HepG2 (cell line): ENCODE data around the gene CSPG5. TPM values are rescaled to one million over a fixed set of nuclear protein-coding genes. Genes with fewer than 3 reads are reported as not detected.
A peak's percentile ranks its signal among the peaks of the same experiment; 100 is the strongest.

ENCODE experiments used
- ATF1 ChIP-seq: IDR thresholded peaks from 2 replicates; pipeline ENCODE4 v1.6.1; 2016; ENCODE audit warnings: mild to moderate bottlenecking, control low read depth
- CHD4 ChIP-seq: fragments of 200-600 bp; sonication (generic); IDR thresholded peaks from 2 replicates; pipeline ENCODE4 v1.7.0; 2017; ENCODE audit warnings: mild to moderate bottlenecking, low read length, borderline replicate concordance
- IRX3 ChIP-seq: sonication (generic); formaldehyde crosslinking; IDR thresholded peaks from 2 replicates; pipeline ENCODE4 v1.8.1; 2023; ENCODE audit warnings: mild to moderate bottlenecking, low read depth, missing genetic modification reagents, borderline replicate concordance
- KLF11 ChIP-seq: IDR thresholded peaks from 2 replicates; pipeline ENCODE4 v1.6.1; 2016; ENCODE audit warnings: missing compliant biosample characterization
- NRL ChIP-seq: sonication (generic); formaldehyde crosslinking; IDR thresholded peaks from 2 replicates; pipeline ENCODE4 v1.5.0; 2020; ENCODE audit warnings: missing genetic modification reagents, mild to moderate bottlenecking, moderate library complexity, borderline replicate concordance
- PCBP2 ChIP-seq: fragments of 200-400 bp; formaldehyde crosslinking; optimal IDR thresholded peaks from 2 replicates; pipeline ENCODE3; 2018; ENCODE audit warnings: low read length, low read depth; ENCODE audit not compliant: poor library complexity, severe bottlenecking
- PHB2 ChIP-seq: fragments of 450-650 bp; IDR thresholded peaks from 2 replicates; pipeline ENCODE4 v1.6.1; 2018; ENCODE audit not compliant: partially characterized antibody
- SMAD3 ChIP-seq: sonication (generic); formaldehyde crosslinking; IDR thresholded peaks from 2 replicates; pipeline ENCODE4 v1.4.0; 2020; ENCODE audit warnings: missing genetic modification reagents
- SOX5 ChIP-seq: IDR thresholded peaks from 2 replicates; pipeline ENCODE4 v1.6.1; 2016; ENCODE audit warnings: borderline replicate concordance
- ZFX ChIP-seq: sonication (generic); formaldehyde crosslinking; IDR thresholded peaks from 2 replicates; pipeline ENCODE4 v1.4.0; 2020; ENCODE audit warnings: mild to moderate bottlenecking, low read depth, missing genetic modification reagents, moderate library complexity
- ZNF264 ChIP-seq: sonication (generic); formaldehyde crosslinking; IDR thresholded peaks from 2 replicates; pipeline ENCODE4 v1.4.0; 2020; ENCODE audit warnings: missing genetic modification reagents
- ZNF3 ChIP-seq: IDR thresholded peaks from 2 replicates; pipeline ENCODE4 v1.7.0; 2017; ENCODE audit warnings: inconsistent platforms
- ZNF724P ChIP-seq: sonication (generic); formaldehyde crosslinking; IDR thresholded peaks from 2 replicates; pipeline ENCODE4 v1.8.0; 2022; ENCODE audit warnings: missing genetic modification reagents, borderline replicate concordance
- ZNF782 ChIP-seq: sonication (generic); formaldehyde crosslinking; IDR thresholded peaks from 2 replicates; pipeline ENCODE4 v1.4.0; 2020; ENCODE audit warnings: missing genetic modification reagents, mild to moderate bottlenecking, borderline replicate concordance
- ZNF788 ChIP-seq: sonication (generic); formaldehyde crosslinking; IDR thresholded peaks from 2 replicates; pipeline ENCODE4 v1.5.0; 2020; ENCODE audit warnings: mild to moderate bottlenecking, missing genetic modification reagents, borderline replicate concordance
- ZNF878 ChIP-seq: sonication (generic); formaldehyde crosslinking; IDR thresholded peaks from 2 replicates; pipeline ENCODE4 v1.8.1; 2023; ENCODE audit warnings: mild to moderate bottlenecking, missing genetic modification reagents, moderate library complexity
- polyA plus RNA-seq, 8 experiments: library from polyadenylated mRNA; depleted of rRNA in 3 of 8; stranded (reverse) in 7 of 8; unstranded in 1 of 8; fragments of >200 nt; fragmentation: Illumina TruSeq in 4 of 8; extraction: Trizol in 4 of 8; gene quantifications; 2 replicates each; pipeline versions ENCODE4 v1.2.1 to v1.2.3, GENCODE V29; 2011 to 2016; ENCODE audit warnings: low read depth in 4 of 8, missing spikeins in 1 of 8, mixed read lengths in 1 of 8; ENCODE audit not compliant: insufficient read depth in 1 of 8
- total RNA-seq, 5 experiments: library from RNA; depleted of rRNA; stranded (reverse); fragments of >200 nt; fragmentation: Illumina TruSeq; extraction: Trizol; gene quantifications; 2 replicates each; pipeline ENCODE4 v1.2.3, GENCODE V29; 2016; ENCODE audit warnings: low read depth in 1 of 5
- TF ChIP-seq, protein P1 (sequence below): sonication (generic); formaldehyde crosslinking; IDR thresholded peaks from 2 replicates; pipeline ENCODE4 v1.8.1; 2023; ENCODE audit warnings: mild to moderate bottlenecking, moderate library complexity, missing genetic modification reagents
- TF ChIP-seq, protein P2 (sequence below): sonication (generic); formaldehyde crosslinking; IDR thresholded peaks from 2 replicates; pipeline ENCODE4 v1.9.0; 2022; ENCODE audit warnings: low read depth, missing genetic modification reagents
- TF ChIP-seq, protein P3 (sequence below): sonication (generic); formaldehyde crosslinking; IDR thresholded peaks from 2 replicates; pipeline ENCODE4 v1.5.0; 2020; ENCODE audit warnings: mild to moderate bottlenecking, low read depth, missing genetic modification reagents, borderline replicate concordance
- TF ChIP-seq, protein P4 (sequence below): sonication (generic); formaldehyde crosslinking; IDR thresholded peaks from 2 replicates; pipeline ENCODE4 v1.5.1; 2020; ENCODE audit warnings: mild to moderate bottlenecking, missing genetic modification reagents, moderate library complexity
- TF ChIP-seq, protein P5 (sequence below): sonication (generic); formaldehyde crosslinking; conservative IDR thresholded peaks from 2 replicates; pipeline ENCODE4 v1.4.0; 2020; ENCODE audit warnings: missing genetic modification reagents

The CSPG5 gene
- total and polyA plus RNA-seq, 2 of the 13 experiments (the other 11 are each of a cell fraction or from before 2014, with no cell fraction given): 0.07 to 0.15 TPM

DNA sequence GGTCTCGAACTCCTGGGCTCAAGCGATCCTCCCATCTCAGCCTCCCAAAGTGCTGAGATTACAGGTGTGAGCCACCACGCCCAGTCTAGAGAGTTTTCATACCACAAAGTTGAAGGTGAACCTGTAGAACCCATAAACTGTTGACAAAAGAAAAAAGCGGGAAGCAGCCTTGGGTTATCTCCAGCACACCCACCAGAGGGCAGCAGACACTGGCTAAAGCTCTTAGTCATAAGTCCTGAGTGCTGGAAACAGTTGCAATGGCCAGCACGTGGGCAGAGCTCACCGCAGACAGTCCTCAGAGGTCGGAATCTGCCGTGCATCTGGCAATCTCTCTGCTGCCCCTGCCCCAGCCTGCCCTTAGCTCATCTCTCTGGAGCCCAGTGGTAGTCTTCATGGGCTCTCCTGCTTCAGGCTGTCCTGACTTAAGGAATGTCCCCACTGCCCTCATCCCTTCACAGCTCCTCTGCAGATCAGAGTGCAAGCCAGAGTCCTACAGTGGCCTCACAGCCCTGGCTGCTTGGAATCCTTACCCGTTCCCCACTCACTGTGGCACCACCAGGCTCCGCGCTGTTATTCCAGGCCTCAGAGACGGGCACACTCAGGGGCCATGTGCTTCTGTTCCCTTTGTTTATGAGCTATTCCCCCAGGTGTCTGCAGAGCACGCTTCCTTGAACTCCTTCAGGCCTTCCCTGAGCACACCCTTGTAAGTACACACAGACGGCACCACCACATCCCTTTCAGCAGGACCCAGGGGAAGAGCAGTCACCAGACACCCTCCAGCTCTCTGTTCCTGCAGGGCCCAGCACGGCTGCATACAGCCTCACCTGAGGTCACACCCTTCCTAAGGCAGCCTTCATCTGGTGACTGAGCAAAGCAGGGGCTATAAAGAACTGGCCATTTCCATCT is 56.3 kb downstream of the CSPG5 start (continued):
- TF ChIP-seq, protein P1, sequence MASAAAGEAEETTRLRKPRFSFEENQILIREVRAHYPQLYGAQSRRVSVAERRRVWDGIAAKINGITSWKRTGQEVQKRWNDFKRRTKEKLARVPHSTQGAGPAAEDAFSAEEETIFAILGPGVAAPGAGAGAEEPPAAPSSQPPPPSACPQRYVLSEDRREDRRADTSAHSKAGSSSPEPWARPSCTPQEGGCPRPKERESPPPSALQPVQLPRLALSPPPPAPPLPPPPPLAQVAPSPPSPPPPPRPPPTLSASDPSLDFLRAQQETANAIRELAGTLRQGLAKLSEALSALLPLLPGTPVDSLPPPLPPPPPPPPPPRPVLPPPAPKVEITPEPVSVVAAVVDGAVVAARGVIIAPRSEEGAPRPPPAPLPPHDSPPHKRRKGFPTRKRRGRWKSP (CRISPR knock-in tag): peak; percentile 69; the same call in 1 of the 2 replicates
- 0 out of 2 replicates have a peak, but pooled peaks have one; percentile 46 for TF ChIP-seq ZNF878
- no peak for TF ChIP-seq ZNF3
- TF ChIP-seq ATF1 (CRISPR knock-in tag): no peak
- TF ChIP-seq, protein P2, sequence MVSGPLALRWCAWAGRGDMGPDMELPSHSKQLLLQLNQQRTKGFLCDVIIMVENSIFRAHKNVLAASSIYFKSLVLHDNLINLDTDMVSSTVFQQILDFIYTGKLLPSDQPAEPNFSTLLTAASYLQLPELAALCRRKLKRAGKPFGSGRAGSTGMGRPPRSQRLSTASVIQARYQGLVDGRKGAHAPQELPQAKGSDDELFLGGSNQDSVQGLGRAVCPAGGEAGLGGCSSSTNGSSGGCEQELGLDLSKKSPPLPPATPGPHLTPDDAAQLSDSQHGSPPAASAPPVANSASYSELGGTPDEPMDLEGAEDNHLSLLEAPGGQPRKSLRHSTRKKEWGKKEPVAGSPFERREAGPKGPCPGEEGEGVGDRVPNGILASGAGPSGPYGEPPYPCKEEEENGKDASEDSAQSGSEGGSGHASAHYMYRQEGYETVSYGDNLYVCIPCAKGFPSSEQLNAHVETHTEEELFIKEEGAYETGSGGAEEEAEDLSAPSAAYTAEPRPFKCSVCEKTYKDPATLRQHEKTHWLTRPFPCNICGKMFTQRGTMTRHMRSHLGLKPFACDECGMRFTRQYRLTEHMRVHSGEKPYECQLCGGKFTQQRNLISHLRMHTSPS: no peak
- TF ChIP-seq, protein P3, sequence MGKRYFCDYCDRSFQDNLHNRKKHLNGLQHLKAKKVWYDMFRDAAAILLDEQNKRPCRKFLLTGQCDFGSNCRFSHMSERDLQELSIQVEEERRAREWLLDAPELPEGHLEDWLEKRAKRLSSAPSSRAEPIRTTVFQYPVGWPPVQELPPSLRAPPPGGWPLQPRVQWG: no peak
- TF ChIP-seq, protein P4, sequence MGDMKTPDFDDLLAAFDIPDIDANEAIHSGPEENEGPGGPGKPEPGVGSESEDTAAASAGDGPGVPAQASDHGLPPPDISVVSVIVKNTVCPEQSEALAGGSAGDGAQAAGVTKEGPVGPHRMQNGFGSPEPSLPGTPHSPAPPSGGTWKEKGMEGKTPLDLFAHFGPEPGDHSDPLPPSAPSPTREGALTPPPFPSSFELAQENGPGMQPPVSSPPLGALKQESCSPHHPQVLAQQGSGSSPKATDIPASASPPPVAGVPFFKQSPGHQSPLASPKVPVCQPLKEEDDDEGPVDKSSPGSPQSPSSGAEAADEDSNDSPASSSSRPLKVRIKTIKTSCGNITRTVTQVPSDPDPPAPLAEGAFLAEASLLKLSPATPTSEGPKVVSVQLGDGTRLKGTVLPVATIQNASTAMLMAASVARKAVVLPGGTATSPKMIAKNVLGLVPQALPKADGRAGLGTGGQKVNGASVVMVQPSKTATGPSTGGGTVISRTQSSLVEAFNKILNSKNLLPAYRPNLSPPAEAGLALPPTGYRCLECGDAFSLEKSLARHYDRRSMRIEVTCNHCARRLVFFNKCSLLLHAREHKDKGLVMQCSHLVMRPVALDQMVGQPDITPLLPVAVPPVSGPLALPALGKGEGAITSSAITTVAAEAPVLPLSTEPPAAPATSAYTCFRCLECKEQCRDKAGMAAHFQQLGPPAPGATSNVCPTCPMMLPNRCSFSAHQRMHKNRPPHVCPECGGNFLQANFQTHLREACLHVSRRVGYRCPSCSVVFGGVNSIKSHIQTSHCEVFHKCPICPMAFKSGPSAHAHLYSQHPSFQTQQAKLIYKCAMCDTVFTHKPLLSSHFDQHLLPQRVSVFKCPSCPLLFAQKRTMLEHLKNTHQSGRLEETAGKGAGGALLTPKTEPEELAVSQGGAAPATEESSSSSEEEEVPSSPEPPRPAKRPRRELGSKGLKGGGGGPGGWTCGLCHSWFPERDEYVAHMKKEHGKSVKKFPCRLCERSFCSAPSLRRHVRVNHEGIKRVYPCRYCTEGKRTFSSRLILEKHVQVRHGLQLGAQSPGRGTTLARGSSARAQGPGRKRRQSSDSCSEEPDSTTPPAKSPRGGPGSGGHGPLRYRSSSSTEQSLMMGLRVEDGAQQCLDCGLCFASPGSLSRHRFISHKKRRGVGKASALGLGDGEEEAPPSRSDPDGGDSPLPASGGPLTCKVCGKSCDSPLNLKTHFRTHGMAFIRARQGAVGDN (CRISPR knock-in tag): peak; percentile 96
- TF ChIP-seq SMAD3 (CRISPR knock-in tag): peak; percentile 64; the same call in 1 of the 2 replicates
- TF ChIP-seq ZNF788 (CRISPR knock-in tag): peak; percentile 44; the same call in 1 of the 2 replicates
- no peak for TF ChIP-seq CHD4
- TF ChIP-seq ZFX (CRISPR knock-in tag): no peak
- TF ChIP-seq SOX5: peak; percentile 27; the same call in 1 of the 2 replicates
- TF ChIP-seq PCBP2: no peak
- TF ChIP-seq KLF11 (CRISPR knock-in tag): peak; percentile 90
- TF ChIP-seq, protein P5, sequence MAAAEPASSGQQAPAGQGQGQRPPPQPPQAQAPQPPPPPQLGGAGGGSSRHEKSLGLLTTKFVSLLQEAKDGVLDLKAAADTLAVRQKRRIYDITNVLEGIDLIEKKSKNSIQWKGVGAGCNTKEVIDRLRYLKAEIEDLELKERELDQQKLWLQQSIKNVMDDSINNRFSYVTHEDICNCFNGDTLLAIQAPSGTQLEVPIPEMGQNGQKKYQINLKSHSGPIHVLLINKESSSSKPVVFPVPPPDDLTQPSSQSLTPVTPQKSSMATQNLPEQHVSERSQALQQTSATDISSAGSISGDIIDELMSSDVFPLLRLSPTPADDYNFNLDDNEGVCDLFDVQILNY: no peak
- no peak for TF ChIP-seq PHB2
- no peak for TF ChIP-seq IRX3 (CRISPR knock-in tag)
- TF ChIP-seq NRL (CRISPR knock-in tag): peak; percentile 49; the same call in 1 of the 2 replicates
- no peak; the same call in 1 of the 2 replicates for TF ChIP-seq ZNF724P (CRISPR knock-in tag)
- TF ChIP-seq ZNF264 (CRISPR knock-in tag): no peak
- TF ChIP-seq ZNF782 (CRISPR knock-in tag): no peak
- TF ChIP-seq, all 625 proteins: peak for 152
